HEK293 (cell line): ENCODE data around the gene ZNF710.

ENCODE experiments used
- CTCF ChIA-PET: fragments of 350-600 bp; formaldehyde crosslinking; extraction: SDS; loops from one replicate; lab custom pipeline; 2021; ENCODE audit warnings: antibody characterized with exemption; lab: Yijun Ruan, JAX
- POLR2A ChIA-PET: fragments of 300-600 bp; formaldehyde crosslinking; extraction: SDS; loops from one replicate; lab custom pipeline; 2020; ENCODE audit warnings: antibody characterized with exemption, inconsistent platforms; lab: Yijun Ruan, JAX
- H3K27ac ChIP-seq: fragments of 200-500 bp; sonication (Bioruptor generic); 2 replicates; pipeline ENCODE4 v1.5.1; 2014; ENCODE audit warnings: low read depth, low read length, control low read depth, inconsistent platforms; ENCODE audit errors: extremely low read depth
- H3K36me3 ChIP-seq, 2 experiments: fragments of 200-500 bp in 1 of 2; sonication (Bioruptor generic) in 1 of 2; 1 replicate in 1 of 2; 2 replicates in 1 of 2; pipeline ENCODE4 v1.5.1; 2014 to 2017; ENCODE audit warnings: inconsistent platforms in 2 of 2, low read length in 2 of 2; ENCODE audit not compliant: control insufficient read depth in 2 of 2, insufficient read depth in 1 of 2
- H3K4me1 ChIP-seq: fragments of 200-500 bp; sonication (Bioruptor generic); 2 replicates; pipeline ENCODE4 v1.5.1; 2014; ENCODE audit warnings: mild to moderate bottlenecking, low read length, inconsistent platforms; ENCODE audit not compliant: control insufficient read depth, insufficient read depth
- H3K4me3 ChIP-seq: 2 replicates; pipeline ENCODE4 v1.5.1; 2011; ENCODE audit warnings: low read depth, mild to moderate bottlenecking, control low read depth, low read length, moderate library complexity
- H3K9me3 ChIP-seq: fragments of 200-500 bp; sonication (Bioruptor generic); 2 replicates; pipeline ENCODE4 v1.5.1; 2014; ENCODE audit warnings: low read depth, low read length, inconsistent platforms; ENCODE audit not compliant: control insufficient read depth, insufficient read depth
- AEBP2 ChIP-seq: fragments of 450-650 bp; formaldehyde crosslinking; IDR thresholded peaks from 2 replicates; pipeline ENCODE4 v1.5.1; 2016; ENCODE audit warnings: missing biosample characterization, missing genetic modification characterization, borderline replicate concordance
- ELK4 ChIP-seq: IDR thresholded peaks from 2 replicates; pipeline ENCODE4 v1.6.1; 2011; ENCODE audit warnings: mild to moderate bottlenecking, low read depth, low read length, borderline replicate concordance
- IKZF3 ChIP-seq: fragments of 450-650 bp; IDR thresholded peaks from 2 replicates; pipeline ENCODE4 v1.5.0; 2018; ENCODE audit warnings: missing biosample characterization, mild to moderate bottlenecking, missing genetic modification characterization, moderate library complexity
- KLF16 ChIP-seq: fragments of 450-650 bp; formaldehyde crosslinking; IDR thresholded peaks from 2 replicates; pipeline ENCODE4 v1.5.1; 2017; ENCODE audit warnings: missing biosample characterization, missing genetic modification characterization
- RBAK ChIP-seq: fragments of 450-650 bp; formaldehyde crosslinking; IDR thresholded peaks from 2 replicates; pipeline ENCODE4 v1.5.1; 2016; ENCODE audit warnings: missing biosample characterization, missing genetic modification characterization
- SCRT1 ChIP-seq: fragments of 450-650 bp; formaldehyde crosslinking; IDR thresholded peaks from 2 replicates; pipeline ENCODE4 v1.5.1; 2016; ENCODE audit warnings: missing biosample characterization, missing genetic modification characterization, borderline replicate concordance
- SP7 ChIP-seq: fragments of 450-650 bp; formaldehyde crosslinking; IDR thresholded peaks from 2 replicates; pipeline ENCODE4 v1.5.1; 2016; ENCODE audit warnings: missing biosample characterization, missing genetic modification characterization
- YY2 ChIP-seq: fragments of 450-650 bp; formaldehyde crosslinking; IDR thresholded peaks from 2 replicates; pipeline ENCODE4 v1.5.1; 2016; ENCODE audit warnings: missing biosample characterization, missing genetic modification characterization
- ZBTB21 ChIP-seq: fragments of 450-650 bp; formaldehyde crosslinking; IDR thresholded peaks from 2 replicates; pipeline ENCODE4 v1.5.1; 2017; ENCODE audit warnings: missing biosample characterization, missing genetic modification characterization
- ZNF138 ChIP-seq: fragments of 450-650 bp; formaldehyde crosslinking; IDR thresholded peaks from 2 replicates; pipeline ENCODE4 v1.5.1; 2016; ENCODE audit warnings: missing biosample characterization, missing genetic modification characterization, borderline replicate concordance
- ZNF184 ChIP-seq: fragments of 450-650 bp; IDR thresholded peaks from 2 replicates; pipeline ENCODE4 v1.5.1; 2018; ENCODE audit warnings: missing biosample characterization, mild to moderate bottlenecking, missing genetic modification characterization
- ZNF221 ChIP-seq: fragments of 450-650 bp; formaldehyde crosslinking; IDR thresholded peaks from 2 replicates; pipeline ENCODE4 v1.5.1; 2017; ENCODE audit warnings: missing biosample characterization, missing genetic modification characterization, borderline replicate concordance
- ZNF280C ChIP-seq: fragments of 450-650 bp; formaldehyde crosslinking; IDR thresholded peaks from 2 replicates; pipeline ENCODE4 v1.5.1; 2016; ENCODE audit warnings: missing biosample characterization, missing genetic modification characterization
- ZNF354C ChIP-seq: fragments of 450-650 bp; formaldehyde crosslinking; IDR thresholded peaks from 2 replicates; pipeline ENCODE4 v1.5.1; 2016; ENCODE audit warnings: missing biosample characterization, missing genetic modification characterization, low read depth, borderline replicate concordance
- ZNF404 ChIP-seq: fragments of 450-650 bp; formaldehyde crosslinking; IDR thresholded peaks from 2 replicates; pipeline ENCODE4 v1.5.1; 2017; ENCODE audit warnings: missing biosample characterization, missing genetic modification characterization
- ZNF513 ChIP-seq: fragments of 450-650 bp; IDR thresholded peaks from 2 replicates; pipeline ENCODE4 v1.5.1; 2018; ENCODE audit warnings: missing biosample characterization, missing genetic modification characterization
- ZNF549 ChIP-seq: fragments of 450-650 bp; IDR thresholded peaks from 2 replicates; pipeline ENCODE4 v1.5.1; 2018; ENCODE audit warnings: missing biosample characterization, missing genetic modification characterization, mild to moderate bottlenecking, inconsistent platforms, moderate library complexity
- ZNF558 ChIP-seq: fragments of 450-650 bp; formaldehyde crosslinking; IDR thresholded peaks from 2 replicates; pipeline ENCODE4 v1.5.1; 2016; ENCODE audit warnings: missing biosample characterization, missing genetic modification characterization
- ZNF600 ChIP-seq: fragments of 450-650 bp; formaldehyde crosslinking; IDR thresholded peaks from 2 replicates; pipeline ENCODE4 v1.5.1; 2016; ENCODE audit warnings: missing biosample characterization, missing genetic modification characterization
- ZNF645 ChIP-seq: fragments of 450-650 bp; formaldehyde crosslinking; IDR thresholded peaks from 2 replicates; pipeline ENCODE4; 2016; ENCODE audit warnings: missing biosample characterization, missing genetic modification characterization
- ZNF747 ChIP-seq: fragments of 450-650 bp; formaldehyde crosslinking; IDR thresholded peaks from 2 replicates; pipeline ENCODE4 v1.5.1; 2016; ENCODE audit warnings: missing biosample characterization, missing genetic modification characterization
- ZNF792 ChIP-seq: fragments of 450-650 bp; formaldehyde crosslinking; IDR thresholded peaks from 2 replicates; pipeline ENCODE4 v1.5.1; 2016; ENCODE audit warnings: missing biosample characterization, missing genetic modification characterization
- ZNF843 ChIP-seq: fragments of 450-650 bp; formaldehyde crosslinking; IDR thresholded peaks from 2 replicates; pipeline ENCODE4 v1.5.1; 2016; ENCODE audit warnings: missing biosample characterization, missing genetic modification characterization
- ZXDB ChIP-seq: fragments of 450-650 bp; formaldehyde crosslinking; IDR thresholded peaks from 2 replicates; pipeline ENCODE4 v1.5.1; 2016; ENCODE audit warnings: missing biosample characterization, missing genetic modification characterization

ZNF710 gene

GRCh38 chr15:90031231-90031791 is 30.2 kb downstream of the ZNF710 start:
- Histone ChIP-seq H3K4me3 (no peak overlapping the region), H3K4me1 (peaks cover 10% of the 10 kb centered on the region), H3K9me3 (no peaks in the 10 kb centered on the region)
- TF ChIP-seq ZNF221 (no peak), ZNF513 (tag by site-specific recombination) (no peak), YY2 (tag by site-specific recombination) (no peak), SP7 (tag by site-specific recombination) (no peak), ZXDB (tag by site-specific recombination) (no peak), ELK4 (no peak), ZNF645 (tag by site-specific recombination) (no peak), ZNF354C (no peak), ZNF600 (no peak), ZNF549 (no peak), ZNF747 (tag by site-specific recombination) (no peak), ZNF184 (no peak), ZNF792 (tag by site-specific recombination) (no peak), KLF16 (no peak), SCRT1 (no peak), ZNF558 (tag by site-specific recombination) (no peak), ZNF843 (tag by site-specific recombination) (no peak), ZNF138 (tag by site-specific recombination) (no peak)
- TF ChIP-seq, all 188 proteins: peak for 0
- Histone ChIP-seq H3K36me3 (no peaks in the 10 kb centered on the region; a peak in 1 of 3 replicates), H3K27ac (peak overlapping the region; percentile 40; the same call in 1 of the 2 replicates)
- ChIA-PET CTCF (interaction anchor here (0.5 to 0.6 kb wide), 2 partner anchors 44 to 185 kb away, joined by 3 read pairs; no protein-coding TSS in a partner anchor), POLR2A (no interaction called here)

- TF ChIP-seq ZNF404 (tag by site-specific recombination), result no peak
- no peak for TF ChIP-seq ZBTB21
- no peak for TF ChIP-seq RBAK (tag by site-specific recombination)
- no peak for TF ChIP-seq IKZF3 (tag by site-specific recombination)
- no peak for TF ChIP-seq ZNF280C (tag by site-specific recombination)
- TF ChIP-seq AEBP2 (tag by site-specific recombination), result no peak
- H3K4me1 ChIP-seq, result peaks cover 10% of the 10 kb centered on the region
- POLR2A ChIA-PET, result no interaction called here
- H3K36me3 ChIP-seq, result no peaks in the 10 kb centered on the region
- H3K4me3 ChIP-seq, result no peak overlapping the region
- H3K9me3 ChIP-seq, result no peaks in the 10 kb centered on the region
- no peak overlapping the region for H3K27ac ChIP-seq
- CTCF ChIA-PET, result interaction anchor here (0.6 to 1.3 kb wide), 4 partner anchors 10 to 39 kb away, joined by 3 to 6 read pairs (median 4); no protein-coding TSS in a partner anchor
Measured at GRCh38 chr15:90033006-90033405, 31.9 kb downstream of the ZNF710 start.
